ENCODE results near the gene DCXR.

The DCXR gene

GRCh38 chr17:82081966-82082365, 44.5 kb upstream of the DCXR start:
- Histone ChIP-seq H3K9me3 (replicated peaks in 1 of 11) (no peaks in the 10 kb centered on the region), H4K20me1 (peaks cover 0 to 97% (median 92%) of the 10 kb centered on the region in 11 experiments; a peak in 20 of 22 replicates), H3K4me1 (peaks cover 0 to 7% (median under 1%) of the 10 kb centered on the region in 10 experiments; a peak in 7 of 20 replicates), H3K27ac (no peak overlapping the region), H3K36me3 (peaks cover 86 to 97% (median 93%) of the 10 kb centered on the region in 11 experiments), H3K27me3 (no peaks in the 10 kb centered on the region), H3K4me3 (no peak overlapping the region), H3K4me2 (no peak overlapping the region), H3K9ac (no peak overlapping the region)
- no peak for TF ChIP-seq Cebpa-rat (IDR thresholded peaks at IDR 0.05)

GRCh38 chr17:82081546-82081945, 44.0 kb upstream of the DCXR start:
- peaks cover 0 to 97% (median 92%) of the 10 kb centered on the region in 11 experiments; a peak in 20 of 22 replicates for H4K20me1 ChIP-seq
- no peak overlapping the region for H3K4me2 ChIP-seq
- no peak for TF ChIP-seq Cebpa-rat (IDR thresholded peaks at IDR 0.05)
- H3K4me1 ChIP-seq: peaks cover 0 to 11% (median 5%) of the 10 kb centered on the region in 10 experiments; a peak in 9 of 20 replicates
- H3K9ac ChIP-seq: no peak overlapping the region
- H3K9me3 ChIP-seq (replicated peaks in 1 of 11): no peaks in the 10 kb centered on the region
- no peak overlapping the region for H3K4me3 ChIP-seq
- peaks cover 83 to 94% (median 89%) of the 10 kb centered on the region in 11 experiments for H3K36me3 ChIP-seq
- H3K27me3 ChIP-seq: no peaks in the 10 kb centered on the region
- H3K27ac ChIP-seq: no peak overlapping the region

GRCh38 chr17:82080789-82081464, 43.4 kb upstream of the DCXR start:
- Histone ChIP-seq H3K27ac (no peak overlapping the region), H3K9me3 (replicated peaks in 1 of 11) (no peaks in the 10 kb centered on the region), H3K4me1 (peaks cover 0 to 17% (median 10%) of the 10 kb centered on the region in 10 experiments; a peak in 11 of 20 replicates), H3K27me3 (no peaks in the 10 kb centered on the region), H4K20me1 (peaks cover 0 to 96% (median 86%) of the 10 kb centered on the region in 11 experiments; a peak in 20 of 22 replicates), H3K9ac (no peak overlapping the region), H3K4me2 (no peak overlapping the region), H3K36me3 (peaks cover 76 to 88% (median 83%) of the 10 kb centered on the region in 11 experiments), H3K4me3 (no peak overlapping the region)
- TF ChIP-seq Cebpa-rat (IDR thresholded peaks at IDR 0.05): no peak

- H3K9me3 ChIP-seq (replicated peaks in 1 of 11): no peaks in the 10 kb centered on the region
- H3K4me3 ChIP-seq: no peak overlapping the region
- H4K20me1 ChIP-seq: peaks cover 0 to 89% (median 78%) of the 10 kb centered on the region in 11 experiments; a peak in 20 of 22 replicates
- no peak overlapping the region for H3K4me2 ChIP-seq
- H3K27ac ChIP-seq: no peak overlapping the region
- peaks cover 0 to 24% (median 14%) of the 10 kb centered on the region in 10 experiments; a peak in 11 of 20 replicates for H3K4me1 ChIP-seq
- no peak for TF ChIP-seq Cebpa-rat (IDR thresholded peaks at IDR 0.05)
- no peak overlapping the region for H3K9ac ChIP-seq
- H3K27me3 ChIP-seq: no peaks in the 10 kb centered on the region
- peaks cover 69 to 81% (median 76%) of the 10 kb centered on the region in 11 experiments for H3K36me3 ChIP-seq
Measured at GRCh38 chr17:82080048-82080788, 42.7 kb upstream of the DCXR start.

GRCh38 chr17:82079001-82079677, 41.6 kb upstream of the DCXR start:
- Histone ChIP-seq H3K36me3 (peaks cover 60 to 70% (median 65%) of the 10 kb centered on the region in 11 experiments), H3K9me3 (replicated peaks in 1 of 11) (no peaks in the 10 kb centered on the region), H3K27me3 (no peaks in the 10 kb centered on the region), H3K27ac (no peak overlapping the region), H3K9ac (no peak overlapping the region), H3K4me1 (peaks cover 0 to 31% (median 14%) of the 10 kb centered on the region in 10 experiments; a peak in 11 of 20 replicates), H3K4me2 (no peak overlapping the region), H3K4me3 (no peak overlapping the region), H4K20me1 (peaks cover 0 to 78% (median 68%) of the 10 kb centered on the region in 11 experiments; a peak in 20 of 22 replicates)
- TF ChIP-seq Cebpa-rat (IDR thresholded peaks at IDR 0.05): no peak

GRCh38 chr17:82078433-82078832, 40.9 kb upstream of the DCXR start:
- peaks cover 0 to 37% (median 14%) of the 10 kb centered on the region in 10 experiments; a peak in 11 of 20 replicates for H3K4me1 ChIP-seq
- no peak overlapping the region for H3K4me2 ChIP-seq
- H3K4me3 ChIP-seq: no peak overlapping the region
- TF ChIP-seq Cebpa-rat (IDR thresholded peaks at IDR 0.05): no peak
- no peaks in the 10 kb centered on the region for H3K27me3 ChIP-seq
- H3K9ac ChIP-seq: no peak overlapping the region
- H3K36me3 ChIP-seq: peaks cover 53 to 63% (median 58%) of the 10 kb centered on the region in 11 experiments
- no peaks in the 10 kb centered on the region for H3K9me3 ChIP-seq (replicated peaks in 1 of 11)
- H4K20me1 ChIP-seq: peaks cover 0 to 71% (median 61%) of the 10 kb centered on the region in 11 experiments; a peak in 19 of 22 replicates
- H3K27ac ChIP-seq: no peak overlapping the region

- no peak overlapping the region for H3K4me2 ChIP-seq
- no peaks in the 10 kb centered on the region for H3K9me3 ChIP-seq (replicated peaks in 1 of 11)
- no peaks in the 10 kb centered on the region for H3K27me3 ChIP-seq
- H3K36me3 ChIP-seq: peaks cover 46 to 57% (median 51%) of the 10 kb centered on the region in 11 experiments
- no peak overlapping the region for H3K9ac ChIP-seq
- H4K20me1 ChIP-seq: peaks cover 0 to 65% (median 55%) of the 10 kb centered on the region in 11 experiments; a peak in 19 of 22 replicates
- no peak overlapping the region for H3K4me3 ChIP-seq
- no peak overlapping the region for H3K27ac ChIP-seq
- H3K4me1 ChIP-seq: peaks cover 0 to 39% (median 14%) of the 10 kb centered on the region in 10 experiments; a peak in 11 of 20 replicates
- no peak for TF ChIP-seq Cebpa-rat (IDR thresholded peaks at IDR 0.05)
Measured at GRCh38 chr17:82077617-82078358, 40.3 kb upstream of the DCXR start.
